ENCODE results near the gene TNNC1.

TNNC1 gene

DNA sequence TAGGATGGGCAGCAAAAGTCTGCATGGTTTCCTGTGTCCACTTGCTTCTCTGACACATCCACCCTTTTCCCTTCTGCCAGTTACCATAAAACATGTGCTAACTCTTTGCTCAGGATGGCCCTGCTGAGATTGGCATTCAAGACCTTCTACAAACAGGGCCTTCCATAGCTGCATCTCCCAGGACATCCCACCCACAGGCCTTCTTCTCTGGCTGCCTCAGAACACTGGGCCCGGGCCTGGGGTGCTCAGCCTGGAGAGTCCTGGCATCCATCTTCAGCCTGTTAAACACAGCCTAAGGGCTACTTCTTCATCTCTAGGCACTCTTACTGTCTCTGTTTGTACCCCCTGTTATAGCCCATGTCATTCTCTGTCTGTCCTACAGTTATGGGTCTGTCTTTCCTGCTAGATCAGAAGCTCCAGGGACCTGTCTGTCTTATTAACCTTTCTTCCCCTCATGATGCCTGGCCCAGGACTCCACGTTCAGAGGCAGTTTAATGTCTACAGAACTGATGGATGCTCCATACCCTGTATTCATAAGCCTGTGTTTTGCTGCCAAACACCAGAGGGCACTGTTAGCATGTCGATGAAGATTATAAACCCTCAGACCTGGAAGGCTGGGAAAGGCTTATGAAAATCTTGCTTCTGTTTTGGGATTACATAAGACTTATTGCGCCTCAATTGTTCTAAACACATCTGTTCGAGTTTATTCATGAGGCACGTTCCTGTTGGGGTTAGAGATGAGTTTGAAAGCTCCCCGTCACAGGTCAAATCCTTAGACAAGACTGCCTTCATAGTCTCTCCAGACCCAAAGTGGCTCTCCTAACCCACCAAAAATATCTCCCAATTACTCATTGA, 25.5 kb downstream of the TNNC1 start:
- FAIRE-seq: peak; percentile 94

DNA sequence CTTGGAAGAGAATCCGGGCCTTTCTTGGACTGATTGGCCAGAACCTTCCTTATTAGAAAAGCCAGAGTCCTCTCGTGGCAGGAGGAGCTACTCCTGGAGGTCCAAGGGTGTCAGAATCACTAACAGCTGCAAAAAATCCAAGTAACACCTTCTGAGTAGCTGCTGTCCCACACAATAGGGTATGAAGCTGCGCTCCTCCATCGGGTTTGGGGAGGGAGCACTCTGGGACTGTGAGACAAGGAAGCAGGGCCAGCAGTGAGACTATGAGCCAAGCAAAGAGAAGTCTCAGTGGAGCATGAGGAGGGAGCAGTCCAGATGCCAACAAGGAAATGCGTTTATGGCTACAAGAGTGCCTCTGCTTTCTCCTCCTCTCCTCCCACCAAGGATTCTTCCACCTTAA, 30.7 kb downstream of the TNNC1 start:
- FAIRE-seq: no peak

DNA sequence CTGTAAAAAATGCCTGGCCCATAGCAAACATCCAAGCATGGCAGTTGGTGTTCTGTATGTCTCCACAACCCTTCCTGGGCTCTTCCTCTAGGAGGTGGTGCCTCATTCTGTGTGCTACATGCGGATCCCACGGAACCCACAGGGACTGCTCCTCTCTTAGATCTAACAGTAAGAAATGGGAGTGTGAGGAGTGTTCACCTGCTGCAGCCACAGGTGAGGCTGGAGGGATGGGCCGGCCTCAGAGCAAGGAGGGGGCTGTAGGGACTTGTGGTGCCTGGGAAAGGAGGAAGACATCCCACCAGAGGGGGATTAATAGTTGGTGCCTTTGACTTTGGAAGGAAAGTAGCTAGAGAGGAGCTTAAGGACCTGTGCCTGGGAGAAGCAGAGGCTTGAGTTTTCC, 31.2 kb downstream of the TNNC1 start:
- FAIRE-seq: no peak

DNA sequence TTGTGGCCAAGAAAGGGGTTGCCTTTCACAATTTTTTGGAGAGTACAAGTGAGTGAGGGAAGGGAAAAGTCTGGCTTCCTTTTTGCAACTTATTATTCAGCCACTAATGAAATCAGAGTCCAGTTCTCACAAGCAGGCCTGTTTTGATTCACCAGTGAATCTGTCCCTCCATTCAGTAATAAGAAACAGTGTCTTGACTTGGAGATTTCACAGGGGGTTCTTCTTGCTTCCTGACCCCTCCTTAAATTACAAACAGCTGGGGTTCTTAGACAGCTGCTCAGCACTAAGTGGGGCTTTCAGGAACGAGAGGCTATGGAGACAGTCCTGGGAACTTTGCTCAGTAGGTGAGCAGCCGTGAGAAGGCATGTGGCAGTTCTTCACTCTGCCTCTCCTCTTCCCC, 33.5 kb downstream of the TNNC1 start:
- no peak for FAIRE-seq

DNA sequence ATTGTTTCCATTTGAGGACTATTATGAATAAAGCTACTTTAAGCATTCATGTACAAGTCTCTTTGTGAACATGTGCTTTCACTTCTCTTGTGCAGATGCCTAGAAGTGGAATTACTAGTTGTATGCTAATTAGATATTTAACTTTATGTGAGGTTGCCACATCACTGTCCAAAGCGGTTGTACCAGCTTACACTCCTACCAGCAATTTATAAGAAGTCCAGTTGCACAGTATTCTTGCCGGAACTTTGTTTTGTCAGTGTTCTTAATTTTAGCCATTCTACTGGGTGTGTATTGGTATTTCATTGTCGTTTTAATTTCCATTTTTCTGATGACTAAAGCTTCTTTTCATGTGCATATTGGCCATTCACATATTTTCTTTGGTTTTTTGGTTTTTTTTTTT, 38.0 kb downstream of the TNNC1 start:
- FAIRE-seq: no peak

DNA sequence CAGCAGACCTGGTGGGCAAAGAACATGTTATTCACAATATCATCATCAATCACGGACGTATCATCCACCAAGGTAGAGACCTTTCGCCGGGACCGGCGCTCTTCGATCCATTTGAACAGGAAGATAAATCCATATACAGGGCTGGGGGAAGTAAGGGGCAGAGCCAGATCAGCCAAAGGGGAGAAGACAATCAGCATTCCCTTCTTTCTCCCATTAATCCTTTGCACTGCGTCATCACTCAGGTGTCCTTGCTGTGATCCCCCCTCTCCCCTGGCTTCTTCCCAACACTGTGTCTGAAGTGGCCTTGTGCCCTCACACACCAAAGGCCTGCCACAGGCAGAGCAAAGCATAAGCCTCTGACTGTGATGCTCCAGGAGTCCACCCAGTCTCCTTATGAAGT, 45.4 kb downstream of the TNNC1 start:
- no peak for FAIRE-seq

DNA sequence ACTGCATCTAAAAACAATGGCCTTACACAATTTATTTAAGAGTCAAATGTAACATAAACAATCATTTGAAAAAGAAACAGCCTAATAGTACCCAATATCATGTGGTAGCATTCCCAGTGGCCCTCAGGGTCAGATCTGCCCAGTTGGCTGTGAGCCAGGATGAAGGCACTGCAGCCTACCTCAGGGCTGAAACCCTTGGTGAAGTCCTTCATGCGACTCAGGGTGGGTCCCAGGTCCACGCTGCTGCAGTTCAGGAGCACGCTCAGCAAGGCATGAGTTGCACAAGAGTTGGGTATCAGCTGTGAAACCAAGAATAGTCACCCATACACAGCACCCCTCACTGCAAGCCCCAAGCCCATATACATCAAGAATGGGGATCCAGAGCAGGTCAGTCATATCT, 46.1 kb downstream of the TNNC1 start:
- FAIRE-seq: no peak

DNA sequence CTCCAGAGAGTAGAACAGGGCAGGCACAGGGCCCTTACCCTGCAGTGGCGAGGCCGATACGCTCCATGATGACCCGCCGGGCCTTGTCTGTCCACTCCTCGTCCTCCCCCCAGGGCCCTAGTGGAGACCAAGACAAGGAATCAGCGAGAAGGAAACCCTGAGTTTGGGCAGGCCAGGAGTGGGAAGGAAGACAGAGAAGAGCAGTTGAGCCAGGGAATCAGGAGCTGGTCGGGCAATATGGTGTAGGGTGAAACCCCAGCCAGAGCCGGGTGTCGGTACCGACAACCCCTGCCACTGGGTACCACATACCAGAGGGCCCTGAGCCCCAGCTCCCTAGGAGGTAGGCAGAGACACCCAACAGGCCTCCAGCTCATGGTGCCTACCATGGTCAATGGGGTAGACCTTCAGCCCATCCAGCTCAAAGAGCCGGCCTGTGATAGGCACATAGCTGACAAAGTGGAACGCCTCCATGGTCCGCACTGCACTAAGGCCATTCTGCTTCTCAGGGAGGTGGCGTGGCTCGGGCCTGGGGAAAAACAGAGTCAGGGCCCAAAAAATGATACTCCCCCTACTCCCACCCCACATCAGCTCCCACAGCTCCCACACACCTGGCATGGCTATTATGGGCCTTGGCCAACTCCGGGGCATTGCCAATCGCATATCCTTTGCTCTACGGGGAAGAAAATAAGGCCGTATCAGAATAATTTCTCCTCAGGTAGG, 46.9 kb downstream of the TNNC1 start:
- no peak for FAIRE-seq

DNA sequence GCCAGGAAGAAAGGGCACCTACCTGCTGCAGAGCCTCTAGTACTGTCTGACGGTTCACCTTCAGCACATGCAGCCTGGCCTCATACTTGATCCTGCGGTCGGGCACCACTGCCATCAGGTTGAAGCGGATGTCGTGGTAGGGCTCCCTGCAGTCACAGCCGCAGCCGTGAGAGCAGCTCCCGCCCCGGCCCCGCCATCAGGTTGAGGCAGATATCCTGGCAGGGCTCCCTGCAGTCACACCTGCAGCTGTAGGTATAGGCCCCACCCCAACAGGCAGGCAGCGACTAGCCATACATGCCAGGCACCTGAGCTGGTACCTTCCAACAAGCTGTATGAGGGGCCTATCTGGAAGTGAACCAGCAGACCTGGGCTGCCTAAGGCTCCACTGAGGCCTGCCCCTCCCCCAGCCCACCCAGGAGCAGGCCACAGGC, 47.6 kb downstream of the TNNC1 start:
- no peak for FAIRE-seq

DNA sequence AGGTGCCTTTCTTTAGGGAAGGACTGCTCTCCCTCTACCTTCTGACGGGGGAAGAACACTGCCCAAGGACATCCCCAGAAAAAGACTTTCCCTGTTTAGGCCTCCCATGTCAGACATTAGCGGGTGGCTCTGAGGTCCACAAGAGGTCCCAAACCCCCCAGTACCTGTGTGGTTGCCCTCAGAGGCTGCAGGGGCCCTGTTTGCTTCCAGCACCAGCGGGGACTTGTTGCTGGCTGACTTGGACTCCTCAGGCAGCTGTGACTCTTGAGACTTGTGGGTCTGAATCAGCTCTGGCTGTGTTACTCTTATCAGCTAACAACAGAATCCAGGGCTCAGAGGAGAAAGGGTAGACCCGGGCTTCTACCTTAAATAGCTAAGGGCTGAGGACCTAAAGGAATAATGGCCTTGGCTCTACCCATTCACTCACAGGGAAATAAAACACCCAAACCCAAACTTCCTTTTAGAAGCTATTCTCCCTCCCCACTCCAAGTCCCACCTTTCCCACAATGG, 48.2 kb downstream of the TNNC1 start:
- FAIRE-seq: no peak

DNA sequence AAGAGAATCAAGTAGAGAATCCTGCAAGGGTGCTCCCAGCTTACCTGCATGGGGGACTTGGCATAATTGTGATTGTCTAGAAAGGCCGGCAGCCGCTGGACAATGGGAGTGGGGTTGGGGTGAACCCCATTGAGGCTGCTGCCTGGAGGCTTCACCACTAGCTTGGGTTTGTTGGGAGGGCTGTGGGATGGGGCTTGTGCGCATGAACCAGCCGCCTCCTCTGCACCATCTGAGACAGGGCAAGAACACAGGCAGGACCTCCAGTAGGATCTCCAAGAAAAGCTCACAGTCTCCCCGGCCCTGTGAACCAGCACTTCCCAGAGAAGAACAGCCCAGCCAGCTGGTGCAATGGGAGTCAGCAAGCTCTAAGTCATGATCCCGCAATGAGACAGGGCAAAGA, 48.8 kb downstream of the TNNC1 start:
- no peak for FAIRE-seq

DNA sequence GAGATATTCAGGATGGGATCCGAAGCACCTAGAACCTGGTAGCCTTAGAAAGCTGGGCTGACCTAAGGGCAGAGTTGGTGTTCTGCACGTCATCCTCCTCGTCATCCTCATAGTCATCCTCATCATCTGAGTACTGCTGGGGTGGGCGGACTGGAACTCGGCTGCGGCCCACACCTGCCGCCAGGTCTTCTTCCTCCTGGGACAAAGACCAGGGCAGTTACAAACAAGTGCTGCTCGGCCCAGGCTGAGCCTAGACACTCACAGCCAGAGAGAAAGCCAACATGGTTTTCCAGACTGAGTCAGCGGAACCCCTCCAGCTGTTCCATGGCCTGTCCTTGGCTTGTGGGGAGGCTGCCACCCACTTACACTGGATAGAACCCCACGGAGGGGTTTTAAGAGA, 49.5 kb downstream of the TNNC1 start:
- FAIRE-seq: no peak

DNA sequence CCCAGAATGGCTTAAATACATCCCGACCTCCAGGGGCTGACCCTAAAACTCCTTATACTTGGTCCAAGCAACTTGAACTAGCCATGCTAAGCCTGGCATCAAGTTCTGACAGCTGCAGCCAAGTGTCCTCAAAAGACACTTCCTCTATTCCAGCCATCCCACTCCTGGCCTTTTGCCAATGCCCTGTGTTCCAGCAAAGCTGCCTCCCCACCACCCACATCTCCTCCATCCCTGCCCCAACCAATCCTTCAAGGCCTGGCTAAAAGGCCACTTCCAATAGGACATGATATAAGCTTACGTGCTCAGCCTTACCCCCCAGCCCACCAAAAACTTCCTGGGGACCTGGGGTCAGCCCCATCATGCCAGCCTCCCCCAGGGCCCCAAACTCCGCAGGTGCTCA, 49.9 kb downstream of the TNNC1 start:
- FAIRE-seq: no peak

DNA sequence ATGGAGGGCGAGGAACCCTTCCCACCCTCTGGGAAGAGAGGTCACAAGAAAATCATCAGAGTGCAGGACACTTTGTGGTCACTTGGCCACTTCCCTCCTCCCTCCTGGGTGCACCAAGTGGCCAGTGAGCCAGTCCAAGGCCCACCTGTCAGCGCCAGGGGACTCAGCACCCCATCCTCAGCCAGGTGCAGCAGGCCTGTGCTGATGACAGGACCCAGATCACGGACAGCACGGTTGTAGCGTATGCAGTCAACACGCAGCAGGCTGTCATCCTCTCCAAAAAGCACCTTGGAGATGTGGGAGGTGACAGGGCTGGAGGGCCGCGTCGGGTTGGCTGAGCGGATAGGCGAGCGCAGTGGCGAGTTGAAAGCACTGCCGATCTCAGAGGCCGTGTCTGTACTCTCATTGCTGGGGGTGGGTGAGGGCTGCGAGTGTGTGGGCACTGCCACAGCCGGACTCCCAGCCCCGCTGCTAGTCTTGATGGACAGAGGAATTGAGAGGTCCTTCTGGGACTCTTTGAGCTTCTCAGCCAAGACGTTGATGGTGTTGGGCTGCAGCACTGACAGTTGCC, 50.5 kb downstream of the TNNC1 start:
- no peak for FAIRE-seq

DNA sequence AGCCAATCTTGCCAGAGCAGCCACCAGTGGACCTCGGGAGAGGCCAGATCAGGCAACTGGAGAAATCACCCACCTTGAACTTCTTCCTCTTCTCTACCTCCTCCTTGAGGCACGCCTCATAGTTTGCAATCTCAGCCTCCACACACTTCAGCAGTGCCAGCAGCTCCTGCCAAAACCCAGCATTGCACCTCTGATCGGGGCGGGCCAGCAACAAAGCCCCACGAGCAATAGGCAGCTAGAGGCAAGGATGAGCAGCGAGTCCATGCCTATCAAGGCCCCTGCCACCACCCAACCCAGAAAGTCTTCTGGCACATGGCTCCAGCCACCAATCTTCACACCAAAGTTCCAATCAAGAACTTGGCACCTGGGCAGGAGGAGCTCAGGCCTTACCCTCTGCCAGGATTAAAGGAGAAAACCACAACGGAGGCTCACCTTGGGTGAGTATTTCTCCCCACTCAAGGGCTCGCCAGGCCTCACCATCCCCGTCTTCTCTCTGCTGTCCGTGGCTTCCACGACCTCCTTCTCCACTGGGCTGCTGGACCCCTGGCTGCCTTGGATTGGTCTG, 51.1 kb downstream of the TNNC1 start:
- FAIRE-seq: no peak

DNA sequence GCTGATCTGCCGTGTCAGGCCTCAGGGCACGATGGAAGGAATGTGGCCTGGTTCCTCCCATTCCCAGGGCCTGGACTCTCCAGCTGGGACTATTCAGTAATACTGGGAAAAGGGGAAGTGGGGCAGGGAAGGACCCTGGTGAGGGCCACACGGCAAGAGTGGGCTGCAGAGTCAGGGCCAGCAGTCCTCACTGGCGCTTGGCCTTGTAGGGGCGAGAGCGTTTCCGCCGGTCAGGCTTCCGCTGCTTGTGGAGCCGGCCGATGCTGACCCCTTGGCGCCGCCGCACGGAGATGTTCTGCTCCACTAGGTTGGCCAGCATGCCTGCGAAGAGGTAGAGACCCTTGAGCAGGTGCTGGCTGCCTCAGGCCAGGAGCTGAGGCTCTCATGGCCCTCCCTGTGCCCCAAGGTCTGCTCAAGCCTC, 51.7 kb downstream of the TNNC1 start:
- no peak for FAIRE-seq

DNA sequence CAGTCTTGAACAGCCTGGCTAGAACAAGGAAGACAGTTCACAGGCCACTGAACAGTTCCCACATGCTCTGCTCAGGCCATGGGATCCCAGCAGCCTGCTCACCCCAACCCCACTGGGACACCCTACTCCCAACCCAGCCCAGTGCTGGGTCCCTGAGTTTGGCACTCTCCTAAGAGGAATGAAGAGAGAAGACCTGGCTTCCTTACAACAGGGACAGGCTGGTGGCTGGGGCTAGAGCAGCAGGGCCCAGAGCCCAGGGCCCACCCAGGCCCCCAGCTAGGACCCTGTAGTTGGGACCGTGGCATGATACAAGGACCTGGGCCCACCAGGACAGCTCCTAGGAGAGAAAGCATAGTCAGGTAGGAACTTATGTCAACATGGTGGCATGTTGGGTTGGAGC, 52.3 kb downstream of the TNNC1 start:
- no peak for FAIRE-seq
